SK-N-SH treated with all-trans-retinoic acid at 6 μM for 48 hours (cell line): ENCODE results near the gene KLF11.

ENCODE experiments used
- ARNTL ChIP-seq: fragments of 450-650 bp; formaldehyde crosslinking; IDR thresholded peaks from 2 replicates; pipeline ENCODE4 v1.5.0; 2020; ENCODE audit warnings: low read depth, mild to moderate bottlenecking, moderate library complexity, borderline replicate concordance
- CSDC2 ChIP-seq: fragments of 250-450 bp; sonication (Bioruptor Pico); IDR thresholded peaks from 2 replicates; pipeline ENCODE4 v1.5.0; 2020; ENCODE audit warnings: mild to moderate bottlenecking, moderate library complexity
- RARB ChIP-seq: fragments of 250-450 bp; sonication (Bioruptor Pico); IDR thresholded peaks from 2 replicates; pipeline ENCODE4 v1.8.0; 2021; ENCODE audit warnings: mild to moderate bottlenecking, moderate library complexity
- ZFP3 ChIP-seq: fragments of 250-450 bp; sonication (Bioruptor Pico); IDR thresholded peaks from 2 replicates; pipeline ENCODE4 v1.5.0; 2020; ENCODE audit warnings: mild to moderate bottlenecking, moderate library complexity
- ZFP30 ChIP-seq: fragments of 450-650 bp; formaldehyde crosslinking; IDR thresholded peaks from 2 replicates; pipeline ENCODE4 v1.5.0; 2022; ENCODE audit warnings: mild to moderate bottlenecking, moderate library complexity
- ZNF565 ChIP-seq: fragments of 450-650 bp; formaldehyde crosslinking; conservative IDR thresholded peaks from 2 replicates; pipeline ENCODE4 v1.5.0; 2020; ENCODE audit warnings: low read depth, mild to moderate bottlenecking, moderate library complexity
- ZNF8 ChIP-seq: fragments of 450-650 bp; formaldehyde crosslinking; IDR thresholded peaks from 2 replicates; pipeline ENCODE4 v1.5.0; 2020; ENCODE audit warnings: mild to moderate bottlenecking, moderate library complexity
- TF ChIP-seq, protein P1 (sequence below): fragments of 250-450 bp; sonication (Bioruptor Pico); IDR thresholded peaks from 2 replicates; pipeline ENCODE4 v1.8.0; 2020; ENCODE audit warnings: mild to moderate bottlenecking, moderate library complexity, borderline replicate concordance
- TF ChIP-seq, protein P2 (sequence below): fragments of 250-450 bp; sonication (Bioruptor Pico); IDR thresholded peaks from 2 replicates; pipeline ENCODE4 v1.5.1; 2020; ENCODE audit warnings: low read depth, mild to moderate bottlenecking, moderate library complexity

GRCh38 chr2:10045561-10046355, 2.4 kb downstream of the KLF11 start:
- no peak for TF ChIP-seq ZNF8 (CRISPR knock-in tag)
- no peak for TF ChIP-seq ZNF565
- no peak for TF ChIP-seq ZFP30
- no peak for TF ChIP-seq CSDC2 (CRISPR knock-in tag)
- TF ChIP-seq ZFP3 (CRISPR knock-in tag) = no peak
- TF ChIP-seq, protein P1, sequence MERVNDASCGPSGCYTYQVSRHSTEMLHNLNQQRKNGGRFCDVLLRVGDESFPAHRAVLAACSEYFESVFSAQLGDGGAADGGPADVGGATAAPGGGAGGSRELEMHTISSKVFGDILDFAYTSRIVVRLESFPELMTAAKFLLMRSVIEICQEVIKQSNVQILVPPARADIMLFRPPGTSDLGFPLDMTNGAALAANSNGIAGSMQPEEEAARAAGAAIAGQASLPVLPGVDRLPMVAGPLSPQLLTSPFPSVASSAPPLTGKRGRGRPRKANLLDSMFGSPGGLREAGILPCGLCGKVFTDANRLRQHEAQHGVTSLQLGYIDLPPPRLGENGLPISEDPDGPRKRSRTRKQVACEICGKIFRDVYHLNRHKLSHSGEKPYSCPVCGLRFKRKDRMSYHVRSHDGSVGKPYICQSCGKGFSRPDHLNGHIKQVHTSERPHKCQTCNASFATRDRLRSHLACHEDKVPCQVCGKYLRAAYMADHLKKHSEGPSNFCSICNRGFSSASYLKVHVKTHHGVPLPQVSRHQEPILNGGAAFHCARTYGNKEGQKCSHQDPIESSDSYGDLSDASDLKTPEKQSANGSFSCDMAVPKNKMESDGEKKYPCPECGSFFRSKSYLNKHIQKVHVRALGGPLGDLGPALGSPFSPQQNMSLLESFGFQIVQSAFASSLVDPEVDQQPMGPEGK (CRISPR knock-in tag) = no peak
- TF ChIP-seq, protein P2, sequence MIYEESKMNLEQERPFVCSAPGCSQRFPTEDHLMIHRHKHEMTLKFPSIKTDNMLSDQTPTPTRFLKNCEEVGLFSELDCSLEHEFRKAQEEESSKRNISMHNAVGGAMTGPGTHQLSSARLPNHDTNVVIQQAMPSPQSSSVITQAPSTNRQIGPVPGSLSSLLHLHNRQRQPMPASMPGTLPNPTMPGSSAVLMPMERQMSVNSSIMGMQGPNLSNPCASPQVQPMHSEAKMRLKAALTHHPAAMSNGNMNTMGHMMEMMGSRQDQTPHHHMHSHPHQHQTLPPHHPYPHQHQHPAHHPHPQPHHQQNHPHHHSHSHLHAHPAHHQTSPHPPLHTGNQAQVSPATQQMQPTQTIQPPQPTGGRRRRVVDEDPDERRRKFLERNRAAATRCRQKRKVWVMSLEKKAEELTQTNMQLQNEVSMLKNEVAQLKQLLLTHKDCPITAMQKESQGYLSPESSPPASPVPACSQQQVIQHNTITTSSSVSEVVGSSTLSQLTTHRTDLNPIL = no peak
- TF ChIP-seq ARNTL (CRISPR knock-in tag) = no peak
- no peak for TF ChIP-seq RARB
